Measurements from ENCODE around the gene PGD. TPM values are rescaled to one million over a fixed set of nuclear protein-coding genes. Genes with fewer than 3 reads are reported as not detected.

Gene PGD
- total and polyA plus RNA-seq, 10 of the 15 experiments (the other 5 are each of a cell fraction or from before 2014, with no cell fraction given): 108 to 262 (median 171) TPM

GRCh38 chr1:10360045-10360444, 38.8 kb upstream of the PGD start:
- BruUV-seq (replicated peaks): no TSS peak
- H3K4me1 ChIP-seq (ENCODE audit: control insufficient read depth, insufficient read depth, low read length): no peaks in the 10 kb centered on the region
- CTCF ChIA-PET: interaction anchor here (0.9 kb wide), 1 partner anchor 150 kb away, joined by 3 read pairs; the partner anchor contains the start of gene KIF1B
- FAIRE-seq (no peak), DNase-seq (ENCODE audit: low read depth, low spot score) (no peak), ATAC-seq (no peak)
- in situ Hi-C loops (cut with MboI) (no loop called here), intact Hi-C loops (cut with micrococcal nuclease; ENCODE audit: unreplicated experiment) (no loop called here)
- H3K27ac ChIP-seq (ENCODE audit: control insufficient read depth, insufficient read depth): no peak overlapping the region
- H3K9ac ChIP-seq (ENCODE audit: control insufficient read depth, insufficient read depth, low read length): no peak overlapping the region
- H3K36me3 ChIP-seq (ENCODE audit: control insufficient read depth in 2 of 2, insufficient read depth in 2 of 2, low read length in 1 of 2): no peaks in the 10 kb centered on the region; a peak in 1 of 4 replicates
- no peaks in the 10 kb centered on the region for H3K79me2 ChIP-seq (ENCODE audit: control insufficient read depth, insufficient read depth, low read length)
- WGBS (ENCODE audit: insufficient coverage, insufficient replicate concordance, low lambda C conversion rate, missing lambda C conversion rate): 30% methylated on average over 1 of the region's 1 CpG
- no peak overlapping the region for H2AFZ ChIP-seq (ENCODE audit: control insufficient read depth, low read depth, low read length)
- no peak overlapping the region for H3K4me3 ChIP-seq
- SMC1A ChIA-PET (ENCODE audit: uncharacterized antibody, unreplicated experiment): no interaction called here
- RAD21 ChIA-PET (ENCODE audit: unreplicated experiment): interaction anchor here (0.8 kb wide), 1 partner anchor 150 kb away, joined by 4 read pairs; the partner anchor contains the start of gene KIF1B
- POLR2A ChIA-PET: interaction anchor here (0.6 kb wide), 1 partner anchor 117 kb away, joined by 3 read pairs; no protein-coding TSS in a partner anchor
- TF ChIP-seq JUND (IDR thresholded peaks at IDR 0.05; ENCODE audit: low read depth, low read length): no peak
- TF ChIP-seq PKNOX1 (IDR thresholded peaks at IDR 0.05): peak; percentile 55
- H3K27me3 ChIP-seq (replicated peaks in 1 of 2; ENCODE audit: control insufficient read depth in 2 of 2, insufficient read depth in 2 of 2, low read length in 1 of 2): no peaks in the 10 kb centered on the region
- H3K9me3 ChIP-seq (replicated peaks; ENCODE audit: control insufficient read depth, insufficient read depth, low read length): no peaks in the 10 kb centered on the region
- no peak overlapping the region for H3K4me2 ChIP-seq (ENCODE audit: control insufficient read depth, insufficient read depth)
- H4K20me1 ChIP-seq (ENCODE audit: control insufficient read depth, insufficient read depth): no peaks in the 10 kb centered on the region

DNA sequence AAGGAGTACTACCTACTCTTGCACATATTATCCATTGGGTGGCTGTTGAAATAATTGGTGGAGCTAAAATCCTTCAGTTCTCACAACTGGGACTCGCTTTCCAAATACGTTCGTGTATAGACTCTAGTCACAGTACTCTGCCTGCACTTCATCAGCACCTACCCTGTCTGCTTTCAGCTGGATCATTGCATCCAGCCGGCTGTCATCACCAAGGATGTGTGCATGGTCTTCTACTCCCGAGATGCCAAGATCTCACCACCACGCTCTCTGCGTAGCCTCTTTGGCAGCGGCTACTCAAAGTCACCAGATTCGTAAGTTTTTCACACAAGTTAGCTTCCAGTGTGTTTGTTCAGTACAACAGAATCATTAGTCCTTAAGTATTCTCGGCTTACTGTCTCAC, 37.3 kb upstream of the PGD start:
- no peaks in the 10 kb centered on the region for H4K20me1 ChIP-seq (ENCODE audit: control insufficient read depth, insufficient read depth)
- ChIA-PET CTCF (no interaction called here), SMC1A (ENCODE audit: uncharacterized antibody, unreplicated experiment) (no interaction called here), RAD21 (ENCODE audit: unreplicated experiment) (no interaction called here), POLR2A (no interaction called here)
- no peak overlapping the region for H3K27ac ChIP-seq (ENCODE audit: control insufficient read depth, insufficient read depth)
- H3K4me3 ChIP-seq: no peak overlapping the region
- no peak overlapping the region for H2AFZ ChIP-seq (ENCODE audit: control insufficient read depth, low read depth, low read length)
- H3K4me1 ChIP-seq (ENCODE audit: control insufficient read depth, insufficient read depth, low read length): no peaks in the 10 kb centered on the region
- no peaks in the 10 kb centered on the region for H3K27me3 ChIP-seq (replicated peaks in 1 of 2; ENCODE audit: control insufficient read depth in 2 of 2, insufficient read depth in 2 of 2, low read length in 1 of 2)
- ATAC-seq (no peak), FAIRE-seq (no peak), DNase-seq (ENCODE audit: low read depth, low spot score) (no peak)
- H3K9me3 ChIP-seq (replicated peaks; ENCODE audit: control insufficient read depth, insufficient read depth, low read length): no peaks in the 10 kb centered on the region
- intact Hi-C loops (cut with micrococcal nuclease; ENCODE audit: unreplicated experiment) (no loop called here), in situ Hi-C loops (cut with MboI) (no loop called here)
- H3K79me2 ChIP-seq (ENCODE audit: control insufficient read depth, insufficient read depth, low read length): no peaks in the 10 kb centered on the region
- no peak overlapping the region for H3K9ac ChIP-seq (ENCODE audit: control insufficient read depth, insufficient read depth, low read length)
- H3K4me2 ChIP-seq (ENCODE audit: control insufficient read depth, insufficient read depth): no peak overlapping the region
- no TSS peak for BruUV-seq (replicated peaks)
- 93% methylated on average over 10 of the region's 10 CpGs for WGBS (ENCODE audit: insufficient coverage, insufficient replicate concordance, low lambda C conversion rate, missing lambda C conversion rate)
- peaks cover 0 to 2% of the 10 kb centered on the region in 2 experiments; a peak in 1 of 4 replicates for H3K36me3 ChIP-seq (ENCODE audit: control insufficient read depth in 2 of 2, insufficient read depth in 2 of 2, low read length in 1 of 2)
- TF ChIP-seq HDAC2 (IDR thresholded peaks at IDR 0.05): no peak
- TF ChIP-seq RCOR1 (conservative IDR thresholded peaks at IDR 0.05; ENCODE audit: low read depth, low read length): no peak
- TF ChIP-seq KDM1A (IDR thresholded peaks at IDR 0.05; ENCODE audit: borderline replicate concordance): no peak
- no peak for TF ChIP-seq GATAD2B (conservative IDR thresholded peaks at IDR 0.05; ENCODE audit: low read depth)
- no peak for TF ChIP-seq MYC (IDR thresholded peaks at IDR 0.05; ENCODE audit: insufficient read depth, insufficient read length, insufficient replicate concordance, low read length, severe bottlenecking)
- TF ChIP-seq, protein P1, sequence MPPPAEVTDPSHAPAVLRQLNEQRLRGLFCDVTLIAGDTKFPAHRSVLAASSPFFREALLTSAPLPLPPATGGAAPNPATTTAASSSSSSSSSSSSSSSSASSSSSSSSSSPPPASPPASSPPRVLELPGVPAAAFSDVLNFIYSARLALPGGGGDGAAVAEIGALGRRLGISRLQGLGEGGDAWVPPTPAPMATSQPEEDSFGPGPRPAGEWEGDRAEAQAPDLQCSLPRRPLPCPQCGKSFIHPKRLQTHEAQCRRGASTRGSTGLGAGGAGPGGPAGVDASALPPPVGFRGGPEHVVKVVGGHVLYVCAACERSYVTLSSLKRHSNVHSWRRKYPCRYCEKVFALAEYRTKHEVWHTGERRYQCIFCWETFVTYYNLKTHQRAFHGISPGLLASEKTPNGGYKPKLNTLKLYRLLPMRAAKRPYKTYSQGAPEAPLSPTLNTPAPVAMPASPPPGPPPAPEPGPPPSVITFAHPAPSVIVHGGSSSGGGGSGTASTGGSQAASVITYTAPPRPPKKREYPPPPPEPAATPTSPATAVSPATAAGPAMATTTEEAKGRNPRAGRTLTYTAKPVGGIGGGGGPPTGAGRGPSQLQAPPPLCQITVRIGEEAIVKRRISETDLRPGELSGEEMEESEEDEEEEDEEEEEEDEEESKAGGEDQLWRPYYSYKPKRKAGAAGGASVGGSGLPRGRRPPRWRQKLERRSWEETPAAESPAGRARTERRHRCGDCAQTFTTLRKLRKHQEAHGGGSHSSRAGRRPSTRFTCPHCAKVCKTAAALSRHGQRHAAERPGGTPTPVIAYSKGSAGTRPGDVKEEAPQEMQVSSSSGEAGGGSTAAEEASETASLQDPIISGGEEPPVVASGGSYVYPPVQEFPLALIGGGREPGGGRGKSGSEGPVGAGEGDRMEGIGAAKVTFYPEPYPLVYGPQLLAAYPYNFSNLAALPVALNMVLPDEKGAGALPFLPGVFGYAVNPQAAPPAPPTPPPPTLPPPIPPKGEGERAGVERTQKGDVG (CRISPR knock-in tag; IDR thresholded peaks at IDR 0.05): no peak
- TF ChIP-seq IRF4 (IDR thresholded peaks at IDR 0.05; ENCODE audit: low read depth, low read length): no peak
- TF ChIP-seq FOS (IDR thresholded peaks at IDR 0.05; ENCODE audit: borderline replicate concordance, extremely low read depth, insufficient read length): no peak
- no peak for TF ChIP-seq RAD51 (IDR thresholded peaks at IDR 0.05)
- no peak for TF ChIP-seq TARDBP (IDR thresholded peaks at IDR 0.05; ENCODE audit: borderline replicate concordance)
- no peak for TF ChIP-seq MYB (IDR thresholded peaks at IDR 0.05; ENCODE audit: borderline replicate concordance, low read depth, low read length)
- no peak for TF ChIP-seq JUND (IDR thresholded peaks at IDR 0.05; ENCODE audit: low read depth, low read length)
- no peak for TF ChIP-seq ATF7 (IDR thresholded peaks at IDR 0.05; ENCODE audit: low read depth)
- TF ChIP-seq MEF2B (IDR thresholded peaks at IDR 0.05; ENCODE audit: partially characterized antibody, poor library complexity, severe bottlenecking): no peak

All from GM12878 (cell line).